Effector memory CD4-positive, alpha-beta T cell (primary cell): ENCODE data around the gene AFDN.
"Not testable (repeated sequence)": the region's sequence is repeated elsewhere in the genome, so short reads cannot be mapped to it uniquely, and the experiment has no call there.

Experiments
- DNase-seq, 3 donors: peaks; one replicate each; pipeline ENCODE4 v3.0.0-alpha.2; 2020
- H3K27ac ChIP-seq: 2 replicates; pipeline ENCODE4 v1.7.0; 2013; ENCODE audit warnings: mild to moderate bottlenecking, low read length, moderate library complexity; ENCODE audit not compliant: insufficient read depth, poor library complexity, severe bottlenecking
- H3K27me3 ChIP-seq: replicated peaks from 2 replicates; pipeline ENCODE4 v1.7.0; 2013; ENCODE audit warnings: mild to moderate bottlenecking, low read length; ENCODE audit not compliant: insufficient read depth, control insufficient read depth, poor library complexity, severe bottlenecking
- H3K36me3 ChIP-seq: 2 replicates; pipeline ENCODE4 v1.7.0; 2013; ENCODE audit warnings: mild to moderate bottlenecking, low read length, moderate library complexity; ENCODE audit not compliant: control insufficient read depth, insufficient read depth
- H3K4me1 ChIP-seq: 2 replicates; pipeline ENCODE4 v1.7.0; 2013; ENCODE audit warnings: low read length, mild to moderate bottlenecking; ENCODE audit not compliant: control insufficient read depth, insufficient read depth, poor library complexity, severe bottlenecking
- H3K4me3 ChIP-seq: 2 replicates; pipeline ENCODE4 v1.7.0; 2013; ENCODE audit warnings: low read length, low read depth, mild to moderate bottlenecking; ENCODE audit not compliant: insufficient read depth, poor library complexity, severe bottlenecking
- H3K9me3 ChIP-seq: 2 replicates; pipeline ENCODE4 v1.7.0; 2013; ENCODE audit warnings: mild to moderate bottlenecking, low read length, moderate library complexity; ENCODE audit not compliant: control insufficient read depth

The AFDN gene

GRCh38 chr6:167995302-167995701 is 168.6 kb downstream of the AFDN start:
- Histone ChIP-seq H3K9me3 (no peaks in the 10 kb centered on the region), H3K27ac (no peak overlapping the region), H3K36me3 (no peaks in the 10 kb centered on the region), H3K4me1 (no peaks in the 10 kb centered on the region), H3K4me3 (no peak overlapping the region), H3K27me3 (no peaks in the 10 kb centered on the region)
- no peak for DNase-seq

GRCh38 chr6:167995731-167996151 is 169.0 kb downstream of the AFDN start:
- H3K9me3 ChIP-seq = no peaks in the 10 kb centered on the region
- H3K36me3 ChIP-seq = no peaks in the 10 kb centered on the region
- no peaks in the 10 kb centered on the region for H3K4me1 ChIP-seq
- no peak overlapping the region for H3K27ac ChIP-seq
- no peaks in the 10 kb centered on the region for H3K27me3 ChIP-seq
- DNase-seq = no peak
- no peak overlapping the region for H3K4me3 ChIP-seq

GRCh38 chr6:167996424-167997199 is 169.9 kb downstream of the AFDN start:
- DNase-seq = no peak
- Histone ChIP-seq H3K9me3 (no peaks in the 10 kb centered on the region), H3K4me3 (no peak overlapping the region), H3K36me3 (no peaks in the 10 kb centered on the region), H3K27me3 (no peaks in the 10 kb centered on the region), H3K27ac (no peak overlapping the region), H3K4me1 (no peaks in the 10 kb centered on the region)

DNA sequence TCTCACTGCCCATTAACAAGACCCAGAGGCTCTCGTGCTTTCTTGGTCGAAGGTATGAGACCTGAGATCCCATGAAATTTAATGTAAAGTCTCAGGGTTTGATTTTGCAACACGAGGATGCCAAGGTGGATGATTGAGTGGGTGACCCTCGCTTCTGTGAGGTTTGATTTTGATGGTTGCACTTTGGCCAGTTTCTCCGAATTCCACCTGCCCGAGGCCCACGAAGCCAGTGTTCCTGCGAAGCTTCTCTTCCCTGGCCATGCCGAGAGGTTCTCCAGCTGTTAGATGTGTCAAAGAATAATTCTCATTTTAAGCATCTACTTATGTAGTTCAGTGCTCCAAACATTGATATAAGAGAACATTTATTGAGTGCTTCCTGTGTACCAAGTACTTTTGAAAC is 170.9 kb downstream of the AFDN start, which contains the start of gene KIF25:
KIF25 (plus strand) TSS at position 30 of the 400 bp plus-strand sequence. CDS start 31,915 bp downstream, outside the sequence.
- no peak within 1 kb of the TSS for H3K4me3 ChIP-seq
- H3K4me1 ChIP-seq = no peaks in the 10 kb centered on the region
- no peak for DNase-seq
- no peaks in the 10 kb centered on the region for H3K27me3 ChIP-seq
- H3K27ac ChIP-seq = no peak within 1 kb of the TSS
- H3K9me3 ChIP-seq = no peaks in the 10 kb centered on the region
- H3K36me3 ChIP-seq = no peaks in the 10 kb centered on the region

DNA sequence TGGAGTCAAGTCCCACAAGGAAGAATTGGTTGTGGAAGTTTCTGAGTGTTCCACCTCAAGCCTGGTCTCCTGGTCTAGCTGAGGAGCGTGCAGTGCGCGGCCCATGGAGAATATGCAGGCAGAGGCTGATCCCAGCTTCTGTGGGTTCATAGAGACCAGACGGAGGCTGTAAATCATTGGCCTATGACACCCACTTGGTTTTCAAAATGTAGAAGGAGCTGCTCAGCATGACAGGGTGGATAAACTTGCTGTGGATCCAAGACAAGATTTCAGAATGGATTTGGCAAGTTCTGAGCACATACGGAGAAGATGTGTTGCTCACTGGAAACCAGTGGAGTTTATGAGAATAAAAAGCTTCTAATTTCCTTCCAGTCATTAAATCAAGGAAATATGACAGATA is 171.5 kb downstream of the AFDN start:
- no peak for DNase-seq
- no peaks in the 10 kb centered on the region for H3K36me3 ChIP-seq
- no peaks in the 10 kb centered on the region for H3K9me3 ChIP-seq
- no peak overlapping the region for H3K27ac ChIP-seq
- no peaks in the 10 kb centered on the region for H3K4me1 ChIP-seq
- no peak overlapping the region for H3K4me3 ChIP-seq
- no peaks in the 10 kb centered on the region for H3K27me3 ChIP-seq

DNA sequence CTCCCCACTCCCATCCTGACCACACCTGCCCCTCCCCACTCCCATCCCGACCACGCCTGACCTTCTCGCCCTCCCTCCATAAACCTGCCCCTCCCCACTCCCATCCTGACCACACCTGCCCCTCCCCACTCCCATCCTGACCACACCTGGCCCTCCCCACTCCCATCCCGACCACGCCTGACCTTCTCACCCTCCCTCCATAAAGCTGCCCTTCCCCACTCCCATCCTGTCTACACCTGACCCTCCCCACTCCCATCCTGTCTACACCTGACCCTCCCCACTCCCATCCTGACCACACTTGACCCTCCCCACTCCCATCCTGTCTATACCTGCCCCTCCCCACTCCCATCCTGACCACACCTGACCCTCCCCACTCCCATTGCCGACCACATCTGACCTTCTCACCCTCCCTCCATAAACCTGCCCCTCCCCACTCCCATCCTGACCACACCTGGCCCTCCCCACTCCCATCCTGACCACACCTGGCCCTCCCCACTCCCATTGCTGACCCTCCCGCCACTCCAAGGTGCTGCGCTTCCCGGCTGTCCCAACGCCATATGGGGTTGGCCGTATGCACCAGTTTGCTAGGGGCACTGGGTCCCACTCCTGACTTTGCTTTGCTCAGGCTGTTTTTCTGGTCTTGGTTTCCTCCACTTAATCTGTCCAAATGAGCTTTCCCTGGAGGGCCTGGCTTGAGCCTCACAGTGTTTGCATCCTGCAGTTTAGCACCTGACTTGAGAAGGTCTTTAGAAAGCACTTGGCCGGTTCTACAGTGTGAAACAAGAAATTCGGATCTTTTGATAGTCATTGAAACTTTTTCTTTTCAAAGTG is 173.7 kb downstream of the AFDN start:
- H3K4me1 ChIP-seq = no peaks in the 10 kb centered on the region
- no peak overlapping the region for H3K27ac ChIP-seq
- H3K27me3 ChIP-seq = no peaks in the 10 kb centered on the region
- no peak overlapping the region for H3K4me3 ChIP-seq
- no peaks in the 10 kb centered on the region for H3K36me3 ChIP-seq
- DNase-seq = no peak
- H3K9me3 ChIP-seq = no peaks in the 10 kb centered on the region

DNA sequence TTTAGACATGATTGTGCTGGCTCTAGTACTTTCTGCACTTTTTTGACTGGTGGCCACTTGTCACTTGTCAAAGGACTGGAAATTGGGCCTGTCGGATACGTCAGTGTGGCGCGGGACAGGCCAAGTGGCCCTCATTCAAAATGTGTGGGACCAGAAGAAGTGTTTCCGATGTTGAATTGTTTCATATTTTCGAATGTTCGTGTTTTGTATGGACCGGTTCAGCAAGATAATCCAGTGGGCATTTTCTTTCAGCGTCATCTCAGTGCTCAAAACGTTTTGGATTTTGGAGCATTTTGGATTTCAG is 174.3 kb downstream of the AFDN start:
- DNase-seq = no peak
- Histone ChIP-seq H3K27me3 (no peaks in the 10 kb centered on the region), H3K4me3 (no peak overlapping the region), H3K27ac (no peak overlapping the region), H3K36me3 (no peaks in the 10 kb centered on the region), H3K4me1 (no peaks in the 10 kb centered on the region), H3K9me3 (no peaks in the 10 kb centered on the region)

DNA sequence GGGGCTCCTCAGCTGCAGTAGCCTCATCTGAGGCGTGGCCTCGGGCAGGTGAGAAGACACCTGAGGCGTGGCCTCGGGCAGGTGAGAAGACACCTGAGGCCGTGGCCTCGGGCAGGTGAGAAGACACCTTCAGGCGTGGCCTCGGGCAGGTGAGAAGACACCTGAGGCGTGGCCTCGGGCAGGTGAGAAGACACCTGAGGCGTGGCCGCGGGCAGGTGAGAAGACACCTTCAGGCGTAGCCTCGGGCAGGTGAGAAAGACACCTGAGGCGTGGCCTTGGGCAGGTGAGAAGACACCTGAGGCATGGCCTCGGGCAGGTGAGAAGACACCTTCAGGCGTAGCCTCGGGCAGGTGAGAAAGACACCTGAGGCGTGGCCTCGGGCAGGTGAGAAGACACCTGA is 174.8 kb downstream of the AFDN start:
- H3K4me3 ChIP-seq = not testable (repeated sequence)

GRCh38 chr6:168002804-168003203 is 176.1 kb downstream of the AFDN start:
- Histone ChIP-seq H3K4me3 (no peak overlapping the region), H3K27me3 (no peaks in the 10 kb centered on the region), H3K36me3 (no peaks in the 10 kb centered on the region), H3K9me3 (no peaks in the 10 kb centered on the region), H3K4me1 (no peaks in the 10 kb centered on the region), H3K27ac (no peak overlapping the region)
- DNase-seq = no peak

More for the DNA sequence above, 174.8 kb downstream of the AFDN start:
- H3K9me3 ChIP-seq, DNase-seq, H3K27me3 ChIP-seq, H3K4me1 ChIP-seq, H3K36me3 ChIP-seq, H3K27ac ChIP-seq: not testable (repeated sequence)

- no peaks in the 10 kb centered on the region for H3K36me3 ChIP-seq
- no peaks in the 10 kb centered on the region for H3K9me3 ChIP-seq
- H3K4me3 ChIP-seq = no peak overlapping the region
- no peak overlapping the region for H3K27ac ChIP-seq
- no peaks in the 10 kb centered on the region for H3K4me1 ChIP-seq
- no peak for DNase-seq
- no peaks in the 10 kb centered on the region for H3K27me3 ChIP-seq
These were observed 177.3 kb downstream of the AFDN start for GRCh38 chr6:168004023-168004422.
